Gastroesophageal sphincter (tissue), 3 donors: ENCODE results near the gene NFE2L3.

ENCODE experiments used
- CTCF ChIP-seq, 4 experiments: fragments of 200-600 bp in 2 of 4; fragments of 450-650 bp in 2 of 4; sonication (generic) in 1 of 4; IDR thresholded peaks; one replicate each; pipeline ENCODE4 v1.5.1; 2017 to 2019; ENCODE audit warnings: antibody characterized with exemption in 4 of 4, mild to moderate bottlenecking in 2 of 4, moderate library complexity in 2 of 4
- EP300 ChIP-seq: sonication (generic); formaldehyde crosslinking; IDR thresholded peaks from one replicate; pipeline ENCODE4 v1.6.1; 2017; ENCODE audit warnings: antibody characterized with exemption, mild to moderate bottlenecking

GRCh38 chr7:26200444-26201246, 48.6 kb downstream of the NFE2L3 start, which contains the start of gene HNRNPA2B1:
- no peak for TF ChIP-seq EP300
- peak in 2 of 4 experiments; percentile 34 to 48 for TF ChIP-seq CTCF (IDR thresholded peaks at IDR 0.05)
